Loucy (cell line): ENCODE data around the gene IGF1R.

Experiments
- H2AFZ ChIP-seq: fragments of 200-600 bp; sonication (generic); 2 replicates; pipeline ENCODE4 v1.6.0; 2016; ENCODE audit warnings: antibody characterized with exemption, mild to moderate bottlenecking, low read length, moderate library complexity
- H3F3A ChIP-seq: fragments of 200-600 bp; 2 replicates; pipeline ENCODE4 v1.6.0; 2016; ENCODE audit warnings: antibody characterized with exemption, low read depth, mild to moderate bottlenecking
- H3K27me3 ChIP-seq: fragments of 200-600 bp; sonication (generic); 2 replicates; pipeline ENCODE4 v1.6.1; 2014; ENCODE audit warnings: low read length, mild to moderate bottlenecking; ENCODE audit not compliant: insufficient read depth, poor library complexity, severe bottlenecking
- H3K36me3 ChIP-seq: fragments of 200-600 bp; sonication (generic); 2 replicates; pipeline ENCODE4 v1.6.1; 2016; ENCODE audit warnings: low read length; ENCODE audit not compliant: insufficient read depth
- H3K4me1 ChIP-seq: fragments of 200-600 bp; sonication (generic); 2 replicates; pipeline ENCODE4 v1.5.1; 2014; ENCODE audit warnings: low read length, mild to moderate bottlenecking; ENCODE audit not compliant: insufficient read depth, poor library complexity, severe bottlenecking
- H3K4me2 ChIP-seq: fragments of 200-600 bp; sonication (generic); 2 replicates; pipeline ENCODE4 v1.6.0; 2014; ENCODE audit warnings: antibody characterized with exemption, low read length, low read depth, mild to moderate bottlenecking; ENCODE audit not compliant: poor library complexity, severe bottlenecking
- H3K4me3 ChIP-seq: fragments of 200-600 bp; sonication (generic); 2 replicates; pipeline ENCODE4 v1.5.1; 2014; ENCODE audit warnings: low read length, mild to moderate bottlenecking, mixed read lengths; ENCODE audit not compliant: poor library complexity, severe bottlenecking
- H3K79me2 ChIP-seq: fragments of 200-600 bp; sonication (generic); 2 replicates; pipeline ENCODE4 v1.6.1; 2014; ENCODE audit warnings: low read length; ENCODE audit not compliant: insufficient read depth
- H3K9ac ChIP-seq: fragments of 200-600 bp; sonication (generic); 2 replicates; pipeline ENCODE4 v1.6.0; 2014; ENCODE audit warnings: mild to moderate bottlenecking, low read depth, low read length, moderate library complexity; ENCODE audit not compliant: poor library complexity, severe bottlenecking
- H3K9me2 ChIP-seq: fragments of 200-600 bp; sonication (generic); replicated peaks from 2 replicates; pipeline ENCODE4 v1.6.1; 2016; ENCODE audit warnings: low read depth, low read length, mixed read lengths
- H3K9me3 ChIP-seq: fragments of 200-600 bp; sonication (generic); 2 replicates; pipeline ENCODE4 v1.6.1; 2014; ENCODE audit warnings: mild to moderate bottlenecking, antibody characterized with exemption, low read length, low read depth; ENCODE audit not compliant: insufficient read depth
- H4K20me1 ChIP-seq: fragments of 200-600 bp; sonication (generic); 2 replicates; pipeline ENCODE4 v1.6.0; 2014; ENCODE audit warnings: antibody characterized with exemption, low read length, mild to moderate bottlenecking; ENCODE audit not compliant: insufficient read depth, poor library complexity, severe bottlenecking
- CTCF ChIP-seq: fragments of 200-600 bp; sonication (generic); conservative IDR thresholded peaks from 2 replicates; pipeline ENCODE4 v1.5.1; 2014; ENCODE audit warnings: mild to moderate bottlenecking, antibody characterized with exemption, low read length
- EZH2phosphoT487 ChIP-seq: fragments of 200-600 bp; IDR thresholded peaks from 2 replicates; pipeline ENCODE4 v1.6.1; 2018; ENCODE audit warnings: antibody characterized with exemption, mild to moderate bottlenecking, moderate library complexity, borderline replicate concordance

The IGF1R gene

GRCh38 chr15:98787194-98787593, 138.9 kb downstream of the IGF1R start:
- H3K36me3 ChIP-seq: no peaks in the 10 kb centered on the region
- H4K20me1 ChIP-seq: no peaks in the 10 kb centered on the region
- H3K27me3 ChIP-seq: no peaks in the 10 kb centered on the region
- H3K9me3 ChIP-seq: no peaks in the 10 kb centered on the region
- H3F3A ChIP-seq: no peaks in the 10 kb centered on the region
- TF ChIP-seq EZH2phosphoT487: no peak
- TF ChIP-seq CTCF: no peak
- H3K4me3 ChIP-seq: no peak overlapping the region
- H3K79me2 ChIP-seq: peaks cover 81% of the 10 kb centered on the region
- no peak overlapping the region for H3K4me2 ChIP-seq
- no peaks in the 10 kb centered on the region for H3K9me2 ChIP-seq
- peaks cover 60% of the 10 kb centered on the region for H3K4me1 ChIP-seq
- no peak overlapping the region for H3K9ac ChIP-seq
- H2AFZ ChIP-seq: no peak overlapping the region

- Histone ChIP-seq H3K4me1 (peaks cover 65% of the 10 kb centered on the region), H4K20me1 (no peaks in the 10 kb centered on the region), H3K9me3 (no peaks in the 10 kb centered on the region), H2AFZ (no peak overlapping the region), H3K9ac (no peak overlapping the region), H3K79me2 (peaks cover 83% of the 10 kb centered on the region), H3K9me2 (no peaks in the 10 kb centered on the region), H3K36me3 (no peaks in the 10 kb centered on the region), H3K4me3 (peak overlapping the region; percentile 4), H3K27me3 (no peaks in the 10 kb centered on the region), H3K4me2 (peak overlapping the region; percentile 48), H3F3A (no peaks in the 10 kb centered on the region)
- TF ChIP-seq CTCF (no peak), EZH2phosphoT487 (no peak)
These were observed 139.8 kb downstream of the IGF1R start for GRCh38 chr15:98787936-98788757.

GRCh38 chr15:98789020-98789419, 140.7 kb downstream of the IGF1R start:
- no peak overlapping the region for H3K4me2 ChIP-seq
- H3K79me2 ChIP-seq: peaks cover 85% of the 10 kb centered on the region
- no peaks in the 10 kb centered on the region for H3K9me3 ChIP-seq

More at GRCh38 chr15:98789020-98789419, 140.7 kb downstream of the IGF1R start:
- no peak overlapping the region for H3K4me3 ChIP-seq
- peaks cover 72% of the 10 kb centered on the region for H3K4me1 ChIP-seq
- no peaks in the 10 kb centered on the region for H3K36me3 ChIP-seq
- H2AFZ ChIP-seq: no peak overlapping the region
- no peaks in the 10 kb centered on the region for H3K27me3 ChIP-seq
- H3F3A ChIP-seq: no peaks in the 10 kb centered on the region
- H3K9ac ChIP-seq: no peak overlapping the region
- H3K9me2 ChIP-seq: no peaks in the 10 kb centered on the region
- H4K20me1 ChIP-seq: no peaks in the 10 kb centered on the region
- no peak for TF ChIP-seq EZH2phosphoT487
